GM12878 (cell line): ENCODE data around the gene PDE7B.

ENCODE experiments used
- CHD2 ChIP-seq: IDR thresholded peaks from 2 replicates; pipeline ENCODE4 v1.6.1; 2011; ENCODE audit warnings: low read depth, low read length, improper control_type of control experiment, borderline replicate concordance
- TCF7 ChIP-seq: IDR thresholded peaks from 2 replicates; pipeline ENCODE4 v1.6.1; 2014; ENCODE audit warnings: antibody characterized with exemption, borderline replicate concordance

DNA sequence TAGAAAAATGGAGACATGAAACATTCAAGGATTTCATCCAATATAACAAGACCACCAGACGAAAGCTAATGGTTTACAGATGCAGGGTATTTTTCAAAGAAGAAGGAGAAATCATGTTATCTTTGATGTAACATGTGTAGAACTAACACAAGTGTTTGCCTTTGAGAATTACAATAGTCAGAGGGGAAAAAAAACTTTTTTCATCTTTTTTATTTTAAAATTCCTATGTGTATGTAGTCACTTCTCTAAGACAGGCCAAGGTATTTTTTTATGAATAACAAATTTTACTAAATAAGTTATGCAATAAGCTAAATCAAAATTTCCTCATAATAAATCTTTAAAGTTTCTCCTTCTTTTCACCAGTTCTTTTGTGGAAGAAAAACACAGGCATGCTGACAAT, 161.4 kb downstream of the PDE7B start:
- no peak for TF ChIP-seq TCF7
- TF ChIP-seq CHD2: no peak
